ENCODE data around the gene CDR2L. TPM values are rescaled to one million over a fixed set of nuclear protein-coding genes. Genes with fewer than 3 reads are reported as not detected.
A peak's percentile ranks its signal among the peaks of the same experiment; 100 is the strongest.

CDR2L gene
- polyA plus RNA-seq, 2 of the 4 experiments (the other 2 are of a cell fraction) = 18.5 to 34.0 TPM

- ChIA-PET CTCF (interaction anchor here (0.6 to 42.3 kb wide), 14 partner anchors 11 to 276 kb away, joined by 3 to 1448 read pairs (median 5); partner anchors contain the start of genes CDR2L, HID1, MRPL58 and OTOP2), POLR2A (interaction anchor here (0.8 kb wide), 1 partner anchor 24 kb away, joined by 3 read pairs; the partner anchor contains the start of gene CDR2L)
- Histone ChIP-seq H3K4me3 (no peak overlapping the region), H3K9me3 (no peaks in the 10 kb centered on the region), H3K4me1 (peaks cover 12% of the 10 kb centered on the region), H3K27ac (no peak overlapping the region), H3K4me2 (no peak overlapping the region)
- DNase-seq (ENCODE audit: low read depth in 1 of 2, low spot score in 1 of 2) (no peak), ATAC-seq (peak in 1 of 2 experiments; percentile 29; a peak in 2 of 6 replicates), FAIRE-seq (no peak)
- WGBS (ENCODE audit: missing lambda C conversion rate) = 62% methylated on average over 11 of the region's 12 CpGs
- no peak for TF ChIP-seq HEYL (CRISPR knock-in tag; IDR thresholded peaks at IDR 0.05)
- no peak for TF ChIP-seq RNF2 (IDR thresholded peaks at IDR 0.05; ENCODE audit: borderline replicate concordance, low read depth)
- TF ChIP-seq CBX2 (IDR thresholded peaks at IDR 0.05; ENCODE audit: borderline replicate concordance, low read depth) = no peak
- TF ChIP-seq BHLHE40 (IDR thresholded peaks at IDR 0.05; ENCODE audit: low read depth, low read length) = no peak
- TF ChIP-seq EP300 (IDR thresholded peaks at IDR 0.05) = no peak
- TF ChIP-seq ZSCAN20 (CRISPR knock-in tag; IDR thresholded peaks at IDR 0.05) = no peak
- TF ChIP-seq RFX5 (IDR thresholded peaks at IDR 0.05) = no peak
- no peak for TF ChIP-seq SREBF2 (IDR thresholded peaks at IDR 0.05)
- TF ChIP-seq FOXS1 (CRISPR knock-in tag; IDR thresholded peaks at IDR 0.05) = no peak
- no peak for TF ChIP-seq PHF8 (IDR thresholded peaks at IDR 0.05; ENCODE audit: borderline replicate concordance, low read depth)
- no peak for TF ChIP-seq CEBPB (IDR thresholded peaks at IDR 0.05)
- no peak for TF ChIP-seq ZC3H11A (IDR thresholded peaks at IDR 0.05)
- TF ChIP-seq EHF (CRISPR knock-in tag; IDR thresholded peaks at IDR 0.05) = no peak
Observed at GRCh38 chr17:74963656-74964055, 23.8 kb upstream of the CDR2L start.

GRCh38 chr17:74964246-74964761, 23.1 kb upstream of the CDR2L start:
- WGBS (ENCODE audit: missing lambda C conversion rate) = 85% methylated on average over 12 of the region's 12 CpGs
- CTCF ChIA-PET = interaction anchor here (0.6 to 42.3 kb wide), 11 partner anchors 10 to 237 kb away, joined by 3 to 1448 read pairs (median 8); partner anchors contain the start of genes CDR2L, HID1, MRPL58 and OTOP2
- Histone ChIP-seq H3K9me3 (no peaks in the 10 kb centered on the region), H3K27ac (no peak overlapping the region), H3K4me3 (no peak overlapping the region), H3K4me2 (no peak overlapping the region), H3K4me1 (peaks cover 12% of the 10 kb centered on the region)
- ATAC-seq (no peak), DNase-seq (ENCODE audit: low read depth in 1 of 2, low spot score in 1 of 2) (no peak), FAIRE-seq (no peak)
- no peak for TF ChIP-seq HOXB5 (CRISPR knock-in tag; IDR thresholded peaks at IDR 0.05)
- no peak for TF ChIP-seq ZNF302 (CRISPR knock-in tag; IDR thresholded peaks at IDR 0.05)
- TF ChIP-seq PHF8 (IDR thresholded peaks at IDR 0.05; ENCODE audit: borderline replicate concordance, low read depth) = no peak
- no peak for TF ChIP-seq JUNB (IDR thresholded peaks at IDR 0.05)
- no peak for TF ChIP-seq MAZ (IDR thresholded peaks at IDR 0.05; ENCODE audit: borderline replicate concordance, low read depth, low read length)
- TF ChIP-seq RARB (CRISPR knock-in tag; IDR thresholded peaks at IDR 0.05) = no peak
- no peak for TF ChIP-seq HMGXB4 (CRISPR knock-in tag; IDR thresholded peaks at IDR 0.05; ENCODE audit: borderline replicate concordance)
- TF ChIP-seq ZC3H11A (IDR thresholded peaks at IDR 0.05) = no peak
- TF ChIP-seq MAX (IDR thresholded peaks at IDR 0.05) = no peak
- TF ChIP-seq HOXA7 (CRISPR knock-in tag; IDR thresholded peaks at IDR 0.05) = no peak
- TF ChIP-seq FOSB (CRISPR knock-in tag; IDR thresholded peaks at IDR 0.05) = no peak
- no peak for TF ChIP-seq KDM5A (IDR thresholded peaks at IDR 0.05)
- no peak for TF ChIP-seq ELK1 (IDR thresholded peaks at IDR 0.05; ENCODE audit: low read depth, low read length)
- POLR2A ChIA-PET = interaction anchor here (0.8 kb wide), 1 partner anchor 23 kb away, joined by 3 read pairs; the partner anchor contains the start of gene CDR2L

Data from A549 (cell line).